DND-41 (cell line): ENCODE results near the gene P2RY13.

Experiments
- CTCF ChIP-seq: IDR thresholded peaks from 2 replicates; pipeline ENCODE4 v1.5.1; 2012; ENCODE audit warnings: borderline replicate concordance, low read length, moderate library complexity, mild to moderate bottlenecking; ENCODE audit not compliant: poor library complexity, severe bottlenecking; ENCODE audit errors: extremely low read depth
- EZH2 ChIP-seq: IDR thresholded peaks from 3 replicates; pipeline ENCODE4 v1.6.1; 2012; ENCODE audit warnings: borderline replicate concordance, low read depth, mild to moderate bottlenecking, moderate library complexity, low read length, inconsistent platforms; ENCODE audit not compliant: severe bottlenecking

GRCh38 chr3:151276687-151277042, 52.7 kb downstream of the P2RY13 start:
- TF ChIP-seq CTCF (no peak), EZH2 (no peak)
